Measurements from ENCODE around the gene TEKTIP1. TPM values are rescaled to one million over a fixed set of nuclear protein-coding genes. Genes with fewer than 3 reads are reported as not detected.
"Not testable (repeated sequence)": the region's sequence is repeated elsewhere in the genome, so short reads cannot be mapped to it uniquely, and the experiment has no call there.

Gene TEKTIP1
- polyA plus RNA-seq, 1 donor from 2014 or later = not detected

DNA sequence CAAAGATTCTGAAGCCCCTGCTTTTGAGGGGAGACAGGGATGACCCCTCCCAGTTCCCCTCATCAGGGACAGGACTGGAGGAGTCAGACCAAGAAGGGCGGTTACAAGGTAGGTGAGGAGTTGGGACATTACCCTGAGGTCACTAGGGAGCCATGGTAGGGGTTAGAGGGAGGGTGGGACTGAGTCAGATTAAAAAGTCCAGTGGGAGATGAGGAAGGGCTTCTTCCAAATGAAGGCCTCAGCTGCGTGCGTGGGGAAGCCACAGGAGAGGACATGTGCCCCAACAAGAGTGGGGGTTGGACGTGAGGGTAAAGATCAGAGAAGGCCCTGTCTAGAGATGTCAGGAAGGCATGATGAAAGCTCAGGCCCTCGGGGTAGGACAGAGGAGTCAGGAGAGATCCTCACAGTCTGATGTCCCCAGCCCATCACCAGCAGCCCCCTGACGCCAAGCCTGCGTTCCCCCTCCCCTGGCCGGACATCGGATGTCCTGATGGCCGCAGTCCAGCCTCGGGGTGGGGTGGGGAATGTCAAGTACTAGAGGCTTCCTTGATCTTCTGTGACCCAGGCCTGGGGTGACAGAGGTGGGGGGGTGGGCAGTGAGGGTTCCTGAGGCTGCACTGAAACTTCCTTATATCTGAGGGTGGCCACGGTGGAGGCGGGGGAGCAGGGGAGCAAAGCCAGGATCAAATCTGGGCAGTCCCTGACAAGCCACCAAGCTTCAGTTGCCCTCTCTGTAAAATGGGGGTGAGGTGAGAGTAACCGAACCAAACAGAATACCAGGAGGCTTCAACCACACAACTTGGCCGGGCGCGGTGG lies 24.9 kb downstream of the TEKTIP1 start:
- H3K27ac ChIP-seq (ENCODE audit: low read length) = no peak overlapping the region
- H3K79me2 ChIP-seq (replicated peaks; ENCODE audit: insufficient read depth, low read length) = no peaks in the 10 kb centered on the region
- no peaks in the 10 kb centered on the region for H4K20me1 ChIP-seq (ENCODE audit: insufficient read depth)
- H3F3A ChIP-seq (ENCODE audit: insufficient read depth, low read length, poor library complexity, severe bottlenecking) = no peaks in the 10 kb centered on the region
- no peaks in the 10 kb centered on the region for H3K9me2 ChIP-seq (ENCODE audit: insufficient read depth, low read length)
- no peaks in the 10 kb centered on the region for H3K27me3 ChIP-seq (ENCODE audit: insufficient read depth, low read depth, low read length)
- H3K36me3 ChIP-seq (ENCODE audit: insufficient read depth, low read length) = no peaks in the 10 kb centered on the region
- no peak overlapping the region for H3K4me2 ChIP-seq (ENCODE audit: low read length)
- no peak for TF ChIP-seq POLR2AphosphoS5 (IDR thresholded peaks at IDR 0.05)
- no peak for TF ChIP-seq RAD21 (conservative IDR thresholded peaks at IDR 0.05)
- no peak for TF ChIP-seq SMC3 (conservative IDR thresholded peaks at IDR 0.05; ENCODE audit: poor library complexity)
- TF ChIP-seq EZH2 (IDR thresholded peaks at IDR 0.05; ENCODE audit: borderline replicate concordance, insufficient read depth, low read length, poor library complexity, severe bottlenecking) = no peak
- TF ChIP-seq MXI1 (conservative IDR thresholded peaks at IDR 0.05; ENCODE audit: poor library complexity, severe bottlenecking) = no peak
- no peak for TF ChIP-seq EP300 (conservative IDR thresholded peaks at IDR 0.05; ENCODE audit: poor library complexity, severe bottlenecking)
- TF ChIP-seq TAF1 (IDR thresholded peaks at IDR 0.05; ENCODE audit: low read depth) = no peak
- TF ChIP-seq REST (IDR thresholded peaks at IDR 0.05; ENCODE audit: borderline replicate concordance) = no peak
- TF ChIP-seq, protein P1, sequence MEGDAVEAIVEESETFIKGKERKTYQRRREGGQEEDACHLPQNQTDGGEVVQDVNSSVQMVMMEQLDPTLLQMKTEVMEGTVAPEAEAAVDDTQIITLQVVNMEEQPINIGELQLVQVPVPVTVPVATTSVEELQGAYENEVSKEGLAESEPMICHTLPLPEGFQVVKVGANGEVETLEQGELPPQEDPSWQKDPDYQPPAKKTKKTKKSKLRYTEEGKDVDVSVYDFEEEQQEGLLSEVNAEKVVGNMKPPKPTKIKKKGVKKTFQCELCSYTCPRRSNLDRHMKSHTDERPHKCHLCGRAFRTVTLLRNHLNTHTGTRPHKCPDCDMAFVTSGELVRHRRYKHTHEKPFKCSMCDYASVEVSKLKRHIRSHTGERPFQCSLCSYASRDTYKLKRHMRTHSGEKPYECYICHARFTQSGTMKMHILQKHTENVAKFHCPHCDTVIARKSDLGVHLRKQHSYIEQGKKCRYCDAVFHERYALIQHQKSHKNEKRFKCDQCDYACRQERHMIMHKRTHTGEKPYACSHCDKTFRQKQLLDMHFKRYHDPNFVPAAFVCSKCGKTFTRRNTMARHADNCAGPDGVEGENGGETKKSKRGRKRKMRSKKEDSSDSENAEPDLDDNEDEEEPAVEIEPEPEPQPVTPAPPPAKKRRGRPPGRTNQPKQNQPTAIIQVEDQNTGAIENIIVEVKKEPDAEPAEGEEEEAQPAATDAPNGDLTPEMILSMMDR (IDR thresholded peaks at IDR 0.05; ENCODE audit: poor library complexity, severe bottlenecking) = no peak
- no peak overlapping the region for H3K9ac ChIP-seq (ENCODE audit: low read length)
- H3K4me3 ChIP-seq (ENCODE audit: low read length) = no peak overlapping the region
- no peaks in the 10 kb centered on the region for H3K9me3 ChIP-seq (ENCODE audit: low read length)
- no peak overlapping the region for H2AFZ ChIP-seq (ENCODE audit: low read depth, low read length)

DNA sequence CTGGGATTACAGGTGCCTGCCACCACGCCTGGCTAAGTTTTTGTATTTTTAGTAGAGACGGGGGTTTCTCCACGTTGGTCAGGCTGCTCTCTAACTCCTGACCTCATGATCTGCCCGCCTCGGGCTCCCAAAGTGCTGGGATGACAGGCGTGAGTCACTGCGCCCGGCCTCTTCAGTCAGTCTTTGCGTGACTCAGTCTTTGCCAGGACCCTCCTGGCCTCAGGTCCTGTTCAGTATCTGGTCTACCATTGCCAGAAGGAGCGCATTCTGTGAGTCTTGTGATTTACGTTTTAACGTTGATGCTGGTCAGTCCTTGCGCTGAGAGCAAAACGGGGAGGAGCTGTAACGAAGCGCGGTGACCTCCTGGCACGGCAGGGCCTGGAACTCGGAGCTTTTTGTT lies 26.2 kb downstream of the TEKTIP1 start:
- Histone ChIP-seq H3K9me2 (ENCODE audit: insufficient read depth, low read length) (no peaks in the 10 kb centered on the region), H2AFZ (ENCODE audit: low read depth, low read length) (no peak overlapping the region), H3K79me2 (replicated peaks; ENCODE audit: insufficient read depth, low read length) (no peaks in the 10 kb centered on the region), H3K4me3 (ENCODE audit: low read length) (no peak overlapping the region), H3K4me2 (ENCODE audit: low read length) (no peak overlapping the region), H4K20me1 (ENCODE audit: insufficient read depth) (no peaks in the 10 kb centered on the region), H3F3A (ENCODE audit: insufficient read depth, low read length, poor library complexity, severe bottlenecking) (no peaks in the 10 kb centered on the region), H3K9me3 (ENCODE audit: low read length) (no peaks in the 10 kb centered on the region), H3K27me3 (ENCODE audit: insufficient read depth, low read depth, low read length) (no peaks in the 10 kb centered on the region), H3K36me3 (ENCODE audit: insufficient read depth, low read length) (no peaks in the 10 kb centered on the region), H3K27ac (ENCODE audit: low read length) (no peak overlapping the region), H3K9ac (ENCODE audit: low read length) (no peak overlapping the region)
- TF ChIP-seq EP300 (conservative IDR thresholded peaks at IDR 0.05; ENCODE audit: poor library complexity, severe bottlenecking) (no peak), TAF1 (IDR thresholded peaks at IDR 0.05; ENCODE audit: low read depth) (no peak), RAD21 (conservative IDR thresholded peaks at IDR 0.05) (no peak), MXI1 (conservative IDR thresholded peaks at IDR 0.05; ENCODE audit: poor library complexity, severe bottlenecking) (no peak), EZH2 (IDR thresholded peaks at IDR 0.05; ENCODE audit: borderline replicate concordance, insufficient read depth, low read length, poor library complexity, severe bottlenecking) (no peak), SMC3 (conservative IDR thresholded peaks at IDR 0.05; ENCODE audit: poor library complexity) (no peak), REST (IDR thresholded peaks at IDR 0.05; ENCODE audit: borderline replicate concordance) (no peak), POLR2AphosphoS5 (IDR thresholded peaks at IDR 0.05) (no peak)
- TF ChIP-seq, protein P1 (IDR thresholded peaks at IDR 0.05; ENCODE audit: poor library complexity, severe bottlenecking) = no peak

DNA sequence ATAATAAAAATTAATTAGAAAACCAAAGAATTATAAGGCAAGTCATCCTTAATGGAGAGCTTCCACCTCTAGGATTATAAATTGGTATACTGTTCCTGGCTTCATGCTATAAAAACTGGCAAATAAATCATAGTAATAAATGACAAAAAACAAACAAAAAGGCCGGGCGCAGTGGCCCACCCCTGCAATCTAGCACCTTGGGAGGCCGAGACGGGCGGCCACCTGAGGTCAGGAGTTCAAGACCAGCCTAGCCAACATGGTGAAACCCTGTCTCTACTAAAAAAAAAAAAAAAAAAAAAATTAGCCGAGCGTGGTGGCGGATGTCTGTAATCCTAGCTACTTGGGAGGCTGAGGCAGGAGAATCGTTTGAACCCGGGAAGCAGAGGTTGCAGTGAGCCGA lies 31.1 kb downstream of the TEKTIP1 start:
- not testable (repeated sequence) for H3K79me2 ChIP-seq (replicated peaks; ENCODE audit: insufficient read depth, low read length); H3K4me3 ChIP-seq (ENCODE audit: low read length); H3K9ac ChIP-seq (ENCODE audit: low read length); H3K27me3 ChIP-seq (ENCODE audit: insufficient read depth, low read depth, low read length); H2AFZ ChIP-seq (ENCODE audit: low read depth, low read length); H3K4me2 ChIP-seq (ENCODE audit: low read length); H3F3A ChIP-seq (ENCODE audit: insufficient read depth, low read length, poor library complexity, severe bottlenecking); H3K9me3 ChIP-seq (ENCODE audit: low read length); H4K20me1 ChIP-seq (ENCODE audit: insufficient read depth); H3K27ac ChIP-seq (ENCODE audit: low read length); H3K9me2 ChIP-seq (ENCODE audit: insufficient read depth, low read length); H3K36me3 ChIP-seq (ENCODE audit: insufficient read depth, low read length)

Measured in neural cell (in vitro differentiated cells).